H9 (cell line): ENCODE measurements around the gene DPYD. TPM values are rescaled to one million over a fixed set of nuclear protein-coding genes. Genes with fewer than 3 reads are reported as not detected.

Source experiments
- DNase-seq: peaks from one replicate; pipeline ENCODE4 v3.0.0-alpha.2; 2017
- H2AFZ ChIP-seq: one replicate; pipeline ENCODE4 v1.6.1; 2013; ENCODE audit warnings: mild to moderate bottlenecking, low read length, control low read depth, moderate library complexity
- H2AK5ac ChIP-seq: 2 replicates; pipeline ENCODE4 v1.6.1; 2013; ENCODE audit warnings: low read length, control low read depth, mixed read lengths; ENCODE audit not compliant: insufficient read length
- H2BK120ac ChIP-seq: one replicate; pipeline ENCODE4 v1.6.1; 2013; ENCODE audit warnings: low read depth, mild to moderate bottlenecking, low read length, control low read depth, inconsistent platforms; ENCODE audit not compliant: poor library complexity, severe bottlenecking
- H2BK12ac ChIP-seq: 2 replicates; pipeline ENCODE4 v1.6.1; 2013; ENCODE audit warnings: low read length, control low read depth, mixed read lengths, low read depth; ENCODE audit not compliant: insufficient read length
- H2BK15ac ChIP-seq: 2 replicates; pipeline ENCODE4 v1.6.1; 2013; ENCODE audit warnings: low read depth, low read length, control low read depth
- H2BK20ac ChIP-seq: one replicate; pipeline ENCODE4 v1.6.1; 2013; ENCODE audit warnings: low read depth, mild to moderate bottlenecking, low read length, control low read depth, inconsistent platforms; ENCODE audit not compliant: poor library complexity, severe bottlenecking
- H2BK5ac ChIP-seq: 2 replicates; pipeline ENCODE4 v1.6.1; 2013; ENCODE audit warnings: low read length, control low read depth, mixed read lengths; ENCODE audit not compliant: insufficient read length
- H3K14ac ChIP-seq: 2 replicates; pipeline ENCODE4 v1.6.1; 2013; ENCODE audit warnings: low read length, control low read depth; ENCODE audit not compliant: insufficient read depth
- H3K18ac ChIP-seq: 2 replicates; pipeline ENCODE4 v1.6.1; 2013; ENCODE audit warnings: low read depth, mild to moderate bottlenecking, mixed read lengths, low read length, control low read depth; ENCODE audit not compliant: insufficient read length
- H3K23ac ChIP-seq: 2 replicates; pipeline ENCODE4 v1.6.1; 2013; ENCODE audit warnings: low read length, control low read depth, mixed read lengths, low read depth; ENCODE audit not compliant: insufficient read length
- H3K23me2 ChIP-seq: 2 replicates; pipeline ENCODE4 v1.6.1; 2013; ENCODE audit warnings: low read depth, mild to moderate bottlenecking, mixed read lengths, low read length, control low read depth; ENCODE audit not compliant: insufficient read length, poor library complexity, severe bottlenecking
- H3K27ac ChIP-seq: 2 replicates; pipeline ENCODE4 v1.5.1; 2013; ENCODE audit warnings: low read length, control low read depth, mixed read lengths, low read depth; ENCODE audit not compliant: insufficient read length
- H3K27me3 ChIP-seq: 2 replicates; pipeline ENCODE4 v1.6.1; 2013; ENCODE audit warnings: low read length, control low read depth, inconsistent platforms; ENCODE audit not compliant: insufficient read depth
- H3K4ac ChIP-seq: 2 replicates; pipeline ENCODE4 v1.6.1; 2013; ENCODE audit warnings: low read depth, mild to moderate bottlenecking, control low read depth, inconsistent platforms, low read length, moderate library complexity
- H3K4me1 ChIP-seq: 2 replicates; pipeline ENCODE4 v1.6.1; 2013; ENCODE audit warnings: low read length, control low read depth, inconsistent platforms; ENCODE audit not compliant: insufficient read depth
- H3K4me2 ChIP-seq: 2 replicates; pipeline ENCODE4 v1.6.1; 2013; ENCODE audit warnings: low read length, control low read depth, mixed read lengths; ENCODE audit not compliant: insufficient read length, insufficient read depth
- H3K56ac ChIP-seq: 2 replicates; pipeline ENCODE4 v1.6.1; 2013; ENCODE audit warnings: low read depth, mild to moderate bottlenecking, mixed read lengths, low read length, control low read depth; ENCODE audit not compliant: insufficient read length
- H3K79me1 ChIP-seq: 2 replicates; pipeline ENCODE4 v1.6.1; 2013; ENCODE audit warnings: low read depth, mild to moderate bottlenecking, moderate library complexity, low read length, control low read depth, inconsistent platforms; ENCODE audit not compliant: insufficient read depth, poor library complexity, severe bottlenecking
- H3K79me2 ChIP-seq: 2 replicates; pipeline ENCODE4 v1.6.1; 2013; ENCODE audit warnings: low read length, control low read depth, inconsistent platforms; ENCODE audit not compliant: insufficient read depth
- H3K9ac ChIP-seq: 2 replicates; pipeline ENCODE4 v1.6.1; 2013; ENCODE audit warnings: low read length, control low read depth, mixed read lengths; ENCODE audit not compliant: insufficient read length; ENCODE audit errors: extremely low read depth
- H3K9me3 ChIP-seq: one replicate; pipeline ENCODE4 v1.6.1; 2013; ENCODE audit warnings: low read depth, low read length, inconsistent platforms; ENCODE audit not compliant: control insufficient read depth
- H3T11ph ChIP-seq: one replicate; pipeline ENCODE4 v1.6.1; 2013; ENCODE audit warnings: mild to moderate bottlenecking, low read length, control low read depth, inconsistent platforms
- H4K20me1 ChIP-seq: one replicate; pipeline ENCODE4 v1.6.1; 2013; ENCODE audit not compliant: control insufficient read depth, insufficient read length, insufficient read depth
- H4K5ac ChIP-seq: 2 replicates; pipeline ENCODE4 v1.6.1; 2013; ENCODE audit warnings: low read depth, mild to moderate bottlenecking, mixed read lengths, low read length, control low read depth; ENCODE audit not compliant: insufficient read length
- H4K8ac ChIP-seq: replicated peaks from 2 replicates; pipeline ENCODE4 v1.6.1; 2013; ENCODE audit warnings: low read length, control low read depth, mixed read lengths, low read depth; ENCODE audit not compliant: insufficient read length
- H4K91ac ChIP-seq: 2 replicates; pipeline ENCODE4 v1.6.1; 2013; ENCODE audit warnings: low read depth, mild to moderate bottlenecking, moderate library complexity, mixed read lengths, low read length, control low read depth; ENCODE audit not compliant: insufficient read length
- H3K27ac Mint-ChIP-seq, 3 experiments: 2 replicates in 2 of 3; 3 replicates in 1 of 3; pipeline ENCODE4 v1.8.0; 2020 to 2021; ENCODE audit warnings: mixed read lengths in 3 of 3, mild to moderate bottlenecking in 1 of 3, moderate library complexity in 1 of 3
- H3K27me3 Mint-ChIP-seq: 2 replicates; pipeline ENCODE4 v1.8.0; 2021; ENCODE audit warnings: low read depth, mild to moderate bottlenecking, moderate library complexity, mixed read lengths
- H3K36me3 Mint-ChIP-seq, 3 experiments: 2 replicates in 2 of 3; 3 replicates in 1 of 3; pipeline ENCODE4 v1.8.0; 2020 to 2021; ENCODE audit warnings: low read depth in 3 of 3, mixed read lengths in 3 of 3; ENCODE audit not compliant: insufficient read depth in 1 of 3
- H3K4me1 Mint-ChIP-seq, 2 experiments: 2 replicates each; pipeline ENCODE4 v1.8.0; 2020; ENCODE audit warnings: mixed read lengths in 2 of 2
- H3K4me3 Mint-ChIP-seq, 2 experiments: 2 replicates in 1 of 2; 3 replicates in 1 of 2; pipeline ENCODE4 v1.8.0; 2020 to 2021; ENCODE audit warnings: mild to moderate bottlenecking in 2 of 2, mixed read lengths in 2 of 2, moderate library complexity in 1 of 2
- H3K9me3 Mint-ChIP-seq, 2 experiments: 2 replicates in 1 of 2; 3 replicates in 1 of 2; pipeline ENCODE4 v1.8.0; 2020; ENCODE audit warnings: mild to moderate bottlenecking in 2 of 2, mixed read lengths in 2 of 2, moderate library complexity in 1 of 2
- WGBS: extraction: QIAGEN DNeasy Blood & Tissue Kit; methylation state at CpG from one replicate; pipeline ENCODE4 v1.1.7; 2013; ENCODE audit warnings: missing lambda C conversion rate, low lambda C conversion rate, mixed read lengths; ENCODE audit not compliant: insufficient read length; ENCODE audit errors: extremely low coverage; 5-methylcytosine and 5-hydroxymethylcytosine counted together
- total RNA-seq: library from RNA; stranded (reverse); gene quantifications from 2 replicates; pipeline ENCODE4 v1.2.1, GENCODE V29; 2021
- TF ChIP-seq, protein P1 (sequence below): fragments of 200-600 bp; sonication (generic); conservative IDR thresholded peaks from 3 replicates; pipeline ENCODE4 v1.8.0; 2021; ENCODE audit warnings: antibody characterized with exemption, mild to moderate bottlenecking

DPYD gene
- total RNA-seq, 1 experiment from 2014 or later, result 0.37 TPM

- no peak overlapping the region for H3K9ac ChIP-seq
- Mint-ChIP-seq H3K36me3 (no peaks in the 10 kb centered on the region), H3K4me1 (peaks cover 7 to 13% of the 10 kb centered on the region in 2 experiments), H3K4me3 (no peak overlapping the region), H3K27ac (no peak overlapping the region; a peak in 1 of 7 replicates), H3K27me3 (no peaks in the 10 kb centered on the region), H3K9me3 (no peaks in the 10 kb centered on the region; a peak in 1 of 5 replicates)
- H3K23ac ChIP-seq, result no peak overlapping the region
- no peak overlapping the region for H2BK120ac ChIP-seq
- H3K4me2 ChIP-seq, result no peak overlapping the region
- no peak overlapping the region for H4K5ac ChIP-seq
- no peak overlapping the region for H2BK5ac ChIP-seq
- H4K8ac ChIP-seq, result no peak overlapping the region
- no peak overlapping the region for H3K27ac ChIP-seq
- DNase-seq, result no peak
- no peaks in the 10 kb centered on the region for H3K27me3 ChIP-seq
- no peaks in the 10 kb centered on the region for H3K23me2 ChIP-seq
- H2AK5ac ChIP-seq, result no peak overlapping the region
- H3K79me1 ChIP-seq, result no peaks in the 10 kb centered on the region
- H3K4ac ChIP-seq, result no peak overlapping the region
- H2BK15ac ChIP-seq, result no peak overlapping the region
- H2BK20ac ChIP-seq, result no peak overlapping the region
- no peaks in the 10 kb centered on the region for H3K4me1 ChIP-seq
- WGBS, result no CpG with 5 or more reads among the region's 3 CpGs
- no peaks in the 10 kb centered on the region for H3K9me3 ChIP-seq
- no peak overlapping the region for H3K56ac ChIP-seq
- H4K20me1 ChIP-seq, result no peaks in the 10 kb centered on the region
- TF ChIP-seq, protein P1, sequence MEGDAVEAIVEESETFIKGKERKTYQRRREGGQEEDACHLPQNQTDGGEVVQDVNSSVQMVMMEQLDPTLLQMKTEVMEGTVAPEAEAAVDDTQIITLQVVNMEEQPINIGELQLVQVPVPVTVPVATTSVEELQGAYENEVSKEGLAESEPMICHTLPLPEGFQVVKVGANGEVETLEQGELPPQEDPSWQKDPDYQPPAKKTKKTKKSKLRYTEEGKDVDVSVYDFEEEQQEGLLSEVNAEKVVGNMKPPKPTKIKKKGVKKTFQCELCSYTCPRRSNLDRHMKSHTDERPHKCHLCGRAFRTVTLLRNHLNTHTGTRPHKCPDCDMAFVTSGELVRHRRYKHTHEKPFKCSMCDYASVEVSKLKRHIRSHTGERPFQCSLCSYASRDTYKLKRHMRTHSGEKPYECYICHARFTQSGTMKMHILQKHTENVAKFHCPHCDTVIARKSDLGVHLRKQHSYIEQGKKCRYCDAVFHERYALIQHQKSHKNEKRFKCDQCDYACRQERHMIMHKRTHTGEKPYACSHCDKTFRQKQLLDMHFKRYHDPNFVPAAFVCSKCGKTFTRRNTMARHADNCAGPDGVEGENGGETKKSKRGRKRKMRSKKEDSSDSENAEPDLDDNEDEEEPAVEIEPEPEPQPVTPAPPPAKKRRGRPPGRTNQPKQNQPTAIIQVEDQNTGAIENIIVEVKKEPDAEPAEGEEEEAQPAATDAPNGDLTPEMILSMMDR, result no peak
- H2AFZ ChIP-seq, result no peak overlapping the region
- no peak overlapping the region for H3K18ac ChIP-seq
- H2BK12ac ChIP-seq, result no peak overlapping the region
- no peak overlapping the region for H3T11ph ChIP-seq
- H3K14ac ChIP-seq, result no peak overlapping the region
- H3K79me2 ChIP-seq, result no peaks in the 10 kb centered on the region
- no peak overlapping the region for H4K91ac ChIP-seq
Observed at GRCh38 chr1:97427371-97427770, 493.5 kb downstream of the DPYD start.
